Measurements from ENCODE around the gene SAXO1.
"Not testable (repeated sequence)": the region's sequence is repeated elsewhere in the genome, so short reads cannot be mapped to it uniquely, and the experiment has no call there.

The SAXO1 gene

DNA sequence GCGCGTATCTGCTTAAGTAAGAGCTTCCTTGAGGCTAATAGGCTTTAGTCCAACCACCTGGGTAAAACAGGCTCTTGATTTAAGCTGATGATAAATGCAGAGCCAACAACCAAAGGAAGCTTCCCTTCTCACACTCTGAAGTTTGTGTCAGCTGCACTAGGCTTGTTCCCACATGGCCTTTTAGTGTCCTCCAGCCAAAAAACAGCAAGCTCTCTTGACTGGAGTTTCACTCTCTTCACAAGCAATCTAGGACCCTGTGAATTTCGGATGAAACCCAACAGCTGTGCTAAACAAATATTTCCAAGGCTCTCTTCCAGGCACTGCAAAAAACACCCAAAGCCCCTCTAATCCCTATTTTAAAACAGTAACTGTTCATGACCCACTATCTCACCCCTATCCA is 63.9 kb downstream of the SAXO1 start:
- DNase-seq, result no peak

DNA sequence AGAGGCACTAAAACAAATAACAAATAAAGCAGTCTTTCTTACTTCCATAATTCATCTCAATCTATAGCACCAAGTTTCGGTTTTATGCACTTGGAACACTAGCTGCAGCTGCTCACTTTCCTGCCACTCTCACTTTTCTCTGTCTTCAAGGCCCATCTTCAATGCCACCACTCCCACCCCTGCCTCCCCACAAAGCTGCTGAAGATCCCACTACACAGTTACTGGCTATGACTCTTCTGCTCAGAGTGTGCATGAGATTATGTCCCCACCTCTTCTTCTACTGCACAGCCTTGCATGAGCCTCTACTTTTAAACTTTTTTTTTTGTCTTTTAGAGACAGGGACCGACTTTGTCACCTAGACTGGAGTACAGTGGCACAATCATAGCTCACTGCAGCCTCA is 77.4 kb downstream of the SAXO1 start:
- no peak for DNase-seq

DNA sequence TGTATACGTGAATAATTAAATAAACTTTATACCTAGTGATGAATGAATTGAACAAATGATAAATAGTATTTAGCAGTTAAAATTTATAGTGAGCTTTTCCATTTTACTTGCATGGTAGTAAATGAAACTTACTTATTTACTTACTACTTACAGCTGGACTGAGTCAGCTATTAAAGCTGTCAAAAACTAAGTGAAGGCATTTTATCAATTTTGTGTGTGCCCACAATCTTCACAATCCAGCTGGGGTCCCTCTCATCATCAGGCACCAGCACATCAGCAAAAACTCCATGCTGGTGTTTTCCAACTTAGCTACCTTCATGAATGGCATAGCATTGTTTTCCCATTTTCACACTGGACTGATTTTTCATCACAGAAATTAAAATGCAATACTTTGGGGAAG is 81.1 kb downstream of the SAXO1 start:
- DNase-seq, result no peak

DNA sequence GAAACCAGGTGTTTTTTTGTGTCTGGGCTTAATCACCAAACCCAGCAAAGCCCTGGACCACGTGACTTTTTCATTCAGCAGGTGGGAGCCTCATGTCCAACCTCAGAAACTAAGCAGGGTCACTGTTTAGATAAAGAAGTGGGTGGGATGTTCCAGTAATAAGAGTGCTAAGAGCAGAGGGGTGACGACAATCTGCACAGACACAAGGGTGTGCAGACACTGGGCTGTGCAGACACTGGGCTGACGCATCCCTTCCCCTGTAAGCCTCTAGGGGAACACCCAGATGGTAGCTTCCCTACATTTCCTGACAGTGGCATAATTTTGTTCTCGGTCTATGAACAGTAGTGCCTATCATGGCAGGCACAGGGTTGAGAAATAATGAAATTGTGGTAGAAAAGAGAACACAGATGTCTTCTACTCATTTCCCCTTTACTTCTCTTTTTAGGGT is 85.1 kb downstream of the SAXO1 start:
- no peak for DNase-seq

DNA sequence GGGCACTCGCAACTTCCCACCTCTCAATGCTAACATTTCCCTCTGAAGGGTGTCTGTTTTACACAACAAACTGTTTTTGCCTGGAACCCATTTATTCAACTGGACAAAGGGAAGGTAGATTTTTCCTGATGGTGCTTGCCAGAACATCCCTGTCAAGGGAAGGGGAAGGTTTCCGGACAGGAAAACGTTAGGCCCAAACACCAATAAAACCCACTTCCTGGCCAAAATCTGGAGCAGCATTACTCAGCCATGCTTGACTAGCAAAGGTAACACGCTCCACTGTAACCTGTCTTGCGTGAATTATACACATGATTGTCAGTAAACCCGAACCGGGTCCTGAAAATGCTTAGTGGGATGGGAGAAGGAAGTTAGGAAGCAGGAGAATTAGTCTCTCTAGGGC is 90.2 kb downstream of the SAXO1 start:
- no peak for DNase-seq

DNA sequence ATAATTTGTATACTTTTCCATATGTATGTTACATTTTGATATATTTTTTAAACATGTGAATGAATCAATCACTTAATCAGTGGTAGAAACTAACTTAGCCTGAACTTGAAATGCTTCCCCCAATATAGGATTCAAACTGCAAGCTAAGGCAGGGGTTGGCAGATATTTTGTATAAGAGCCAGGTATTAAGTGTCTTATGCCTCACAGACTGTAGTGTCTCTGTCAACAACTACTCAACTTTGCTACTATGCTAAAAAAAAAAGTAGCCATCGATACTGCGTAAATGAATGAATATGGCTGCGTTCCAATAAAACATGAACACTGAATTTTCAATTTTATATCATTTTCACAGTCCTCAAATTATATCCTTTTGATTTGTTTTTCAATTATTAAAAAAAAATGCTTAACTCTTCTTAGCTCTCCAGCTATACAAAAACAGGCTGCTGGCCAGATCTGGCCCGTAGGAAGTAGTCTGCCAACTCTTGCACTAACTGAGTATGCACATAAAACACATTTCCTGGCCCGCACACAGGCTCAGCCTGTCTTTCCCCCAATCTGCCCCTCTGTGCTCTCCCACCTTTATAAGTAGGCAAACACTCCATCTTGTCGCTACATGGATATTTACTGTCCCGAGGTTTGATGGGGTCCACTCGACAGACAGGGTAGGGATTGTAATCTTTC is 91.8 kb downstream of the SAXO1 start:
- DNase-seq, result no peak

DNA sequence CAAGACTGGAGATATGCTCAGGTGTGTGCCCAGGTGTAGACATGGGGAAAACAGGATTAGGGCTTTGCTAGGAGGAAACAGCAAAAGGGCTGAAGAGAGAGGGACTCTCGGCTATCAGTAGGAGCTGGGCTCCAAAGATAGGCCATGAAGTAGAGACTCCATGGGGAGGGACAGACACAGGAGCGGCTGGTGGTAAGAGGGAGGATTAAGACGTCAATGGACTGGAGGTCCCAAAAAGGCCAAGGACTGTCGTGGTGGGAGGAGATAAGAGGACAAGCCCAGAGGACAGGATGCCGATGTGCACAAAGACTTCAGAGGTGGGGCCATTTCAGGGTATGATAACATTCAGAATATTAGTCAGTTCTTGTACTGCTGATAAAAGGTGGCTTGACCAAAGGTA is 93.1 kb downstream of the SAXO1 start:
- DNase-seq, result no peak

DNA sequence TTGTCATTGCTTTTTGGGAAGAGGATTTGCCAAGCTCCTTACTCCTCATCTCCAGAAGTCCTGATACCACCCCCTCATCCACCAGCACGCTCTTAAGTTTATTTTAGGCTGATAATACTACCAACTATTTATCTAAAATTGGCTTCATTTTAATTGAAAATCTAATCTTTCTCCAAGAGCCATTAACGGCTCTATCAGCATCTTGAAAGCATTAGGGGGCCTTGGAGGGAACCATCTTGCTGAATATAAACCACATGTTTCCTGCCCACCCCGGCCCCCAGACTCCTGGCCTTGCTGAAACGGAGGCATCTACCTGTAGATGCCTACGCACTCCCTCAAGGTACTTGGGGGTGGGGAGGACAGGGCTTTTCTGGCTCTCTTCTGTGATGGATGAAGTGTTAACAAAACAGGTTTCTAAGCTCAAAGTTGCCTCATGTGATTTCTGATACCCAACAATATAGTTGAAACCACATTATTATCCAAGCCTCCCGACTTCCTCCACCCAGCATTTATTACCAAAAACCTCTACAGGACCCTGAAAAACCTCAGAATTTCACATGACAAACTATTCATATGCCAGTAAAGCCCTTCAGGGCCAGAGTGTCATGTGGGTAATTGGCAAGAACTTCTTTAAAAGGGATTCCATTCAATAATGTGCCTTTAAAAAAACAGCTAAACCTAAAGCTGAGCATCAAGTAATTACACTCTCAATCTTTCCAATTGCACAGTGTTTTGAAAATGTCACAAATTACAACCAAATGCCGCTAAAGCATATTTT is 96.7 kb downstream of the SAXO1 start:
- DNase-seq, result no peak

DNA sequence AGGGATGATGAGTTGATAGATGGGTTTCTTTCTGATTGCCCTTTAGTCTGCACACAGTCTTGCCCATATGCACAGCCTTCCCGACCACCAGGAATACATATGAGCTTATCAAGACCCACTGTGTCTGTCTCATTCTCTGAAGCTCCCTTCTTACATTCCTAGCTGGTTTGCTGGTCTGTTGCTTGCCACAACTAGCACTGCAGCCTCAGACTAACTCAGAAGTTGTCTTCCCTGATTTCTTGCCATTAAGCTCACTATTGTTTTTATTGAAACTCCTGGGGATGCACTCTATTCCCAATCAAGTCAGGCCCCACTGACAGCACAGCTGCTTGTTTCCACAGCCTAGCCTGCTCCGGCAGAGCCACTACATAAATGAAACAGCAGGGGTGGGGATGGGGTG is 97.5 kb downstream of the SAXO1 start:
- no peak for DNase-seq

DNA sequence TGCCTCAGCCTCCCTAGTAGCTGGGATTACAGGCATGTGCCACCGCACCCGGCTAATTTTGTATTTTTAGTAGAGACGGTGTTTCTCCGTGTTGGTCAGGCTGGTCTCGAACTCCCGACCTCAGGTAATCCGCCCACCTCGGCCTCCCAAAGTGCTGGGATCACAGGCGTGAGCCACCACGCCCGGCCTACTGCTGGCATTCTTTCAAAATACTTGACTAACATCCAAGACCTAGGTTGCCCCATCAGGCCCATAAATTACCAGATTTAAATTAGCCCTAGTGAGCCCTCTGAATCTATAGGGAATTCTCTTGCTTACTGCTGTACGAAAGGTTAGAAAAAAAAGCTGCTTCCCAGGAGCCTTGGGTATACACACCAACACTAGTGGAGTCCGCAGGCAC is 102.4 kb downstream of the SAXO1 start:
- not testable (repeated sequence) for DNase-seq

DNA sequence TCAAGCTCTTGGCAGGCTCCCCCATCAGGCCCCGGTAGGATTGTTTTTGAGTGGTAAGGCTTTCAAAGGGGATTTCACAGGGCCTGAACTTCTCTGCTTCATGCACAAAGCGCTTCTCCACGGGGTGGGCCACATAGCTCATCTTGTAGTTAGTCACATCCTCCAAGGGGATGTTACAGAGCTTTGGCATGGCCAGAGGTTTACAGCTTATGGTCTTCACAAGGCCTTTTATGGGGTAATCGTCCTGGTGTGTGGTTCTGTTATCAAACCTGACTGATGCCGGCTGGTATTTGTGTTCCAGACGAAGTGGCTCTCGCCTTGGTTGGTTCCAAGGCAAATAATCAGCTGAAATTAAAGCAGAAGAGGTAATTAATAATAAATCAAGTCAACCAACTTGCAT is 104.3 kb downstream of the SAXO1 start:
- DNase-seq, result no peak

DNA sequence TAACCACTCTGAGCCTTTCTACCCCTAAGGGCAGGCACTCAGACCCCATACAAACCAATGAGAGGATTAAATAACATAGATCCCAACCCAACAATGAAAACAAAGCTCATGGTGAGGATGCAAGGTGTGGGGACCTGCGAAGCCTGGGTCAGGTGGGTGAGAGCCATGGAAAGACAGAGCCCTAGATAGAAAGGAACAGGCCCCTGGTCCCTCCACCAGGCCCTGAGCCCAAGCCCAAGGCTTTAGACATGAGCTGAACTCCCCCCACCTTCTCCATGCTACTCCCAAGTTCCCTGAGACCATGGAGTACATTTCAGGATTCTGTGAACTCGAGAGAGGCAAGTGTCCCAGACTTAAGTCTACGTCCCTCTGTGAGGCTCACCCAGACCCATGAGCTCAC is 106.5 kb downstream of the SAXO1 start:
- no peak for DNase-seq

DNA sequence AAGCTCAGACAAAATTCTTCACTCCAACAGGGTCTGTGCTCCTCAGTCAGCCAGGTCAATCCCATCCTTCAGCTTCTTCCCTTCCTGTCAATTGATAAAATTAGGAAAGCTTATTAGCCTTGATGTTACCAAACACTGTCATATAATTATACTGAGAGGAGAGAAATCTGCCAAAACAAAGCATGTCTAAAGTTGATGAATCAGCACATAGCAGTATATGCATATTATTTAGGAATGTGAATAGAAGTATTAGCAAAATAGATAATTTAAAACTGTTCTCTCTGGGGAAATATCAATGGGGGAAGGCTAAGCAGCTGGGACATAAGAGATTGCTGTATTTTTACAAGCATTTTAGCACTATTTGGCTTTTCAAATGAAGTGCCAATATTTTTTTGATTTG is 107.1 kb downstream of the SAXO1 start:
- no peak for DNase-seq

DNA sequence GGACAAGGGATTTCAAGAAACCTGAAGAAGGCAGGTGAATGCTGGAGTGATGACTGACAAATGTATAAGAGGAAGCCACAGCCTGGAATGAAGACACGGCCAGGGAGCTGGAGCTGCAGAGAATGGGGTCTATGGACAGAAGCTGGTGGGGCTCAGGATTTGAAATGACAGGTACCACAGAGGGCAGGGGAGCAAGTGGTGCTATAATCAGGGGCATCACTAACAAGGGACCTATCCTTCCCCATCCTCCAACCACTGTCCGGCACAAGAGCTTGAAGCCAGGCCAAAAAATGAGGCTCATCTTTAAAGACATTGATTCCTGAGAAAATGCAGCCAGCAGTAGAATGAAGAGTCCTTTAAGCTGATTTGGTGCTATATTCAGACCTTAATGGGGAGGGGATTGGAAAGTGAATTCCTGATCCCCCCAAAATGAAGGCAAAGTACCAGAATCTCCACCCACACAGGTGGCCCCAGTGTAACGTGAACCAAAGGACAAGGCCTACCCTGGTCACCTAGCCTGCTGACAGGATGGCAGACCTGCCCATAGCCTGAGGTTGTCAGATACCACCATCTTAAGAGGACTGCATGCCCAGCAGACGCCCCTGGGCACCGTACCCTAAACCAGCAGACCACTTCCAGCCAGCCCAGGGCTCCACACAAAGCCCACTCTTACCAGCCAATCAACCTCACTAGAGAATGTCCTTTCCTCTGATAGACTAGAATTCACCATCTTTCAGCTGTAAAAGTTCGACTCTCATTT is 109.2 kb downstream of the SAXO1 start:
- no peak for DNase-seq

DNA sequence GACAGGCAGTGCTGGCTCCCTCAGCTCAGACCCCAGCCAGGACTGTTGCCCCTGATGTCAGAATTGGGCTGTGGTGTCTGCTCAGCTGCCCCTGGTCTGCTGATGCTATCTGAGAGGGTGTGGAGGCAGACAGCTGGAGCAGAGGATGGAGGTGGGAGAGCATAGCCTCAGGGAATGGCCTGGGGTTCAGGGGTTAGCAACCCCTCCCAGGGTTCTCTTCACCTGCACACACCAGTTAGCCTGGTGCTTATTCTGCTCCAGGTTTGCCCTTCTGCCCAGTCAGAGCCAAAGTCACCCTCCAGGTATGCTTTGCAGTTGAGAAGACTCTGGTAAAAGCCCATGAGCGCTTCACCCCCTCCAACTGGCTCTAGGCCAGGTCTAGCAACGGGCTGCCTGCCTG is 109.8 kb downstream of the SAXO1 start:
- no peak for DNase-seq

DNA sequence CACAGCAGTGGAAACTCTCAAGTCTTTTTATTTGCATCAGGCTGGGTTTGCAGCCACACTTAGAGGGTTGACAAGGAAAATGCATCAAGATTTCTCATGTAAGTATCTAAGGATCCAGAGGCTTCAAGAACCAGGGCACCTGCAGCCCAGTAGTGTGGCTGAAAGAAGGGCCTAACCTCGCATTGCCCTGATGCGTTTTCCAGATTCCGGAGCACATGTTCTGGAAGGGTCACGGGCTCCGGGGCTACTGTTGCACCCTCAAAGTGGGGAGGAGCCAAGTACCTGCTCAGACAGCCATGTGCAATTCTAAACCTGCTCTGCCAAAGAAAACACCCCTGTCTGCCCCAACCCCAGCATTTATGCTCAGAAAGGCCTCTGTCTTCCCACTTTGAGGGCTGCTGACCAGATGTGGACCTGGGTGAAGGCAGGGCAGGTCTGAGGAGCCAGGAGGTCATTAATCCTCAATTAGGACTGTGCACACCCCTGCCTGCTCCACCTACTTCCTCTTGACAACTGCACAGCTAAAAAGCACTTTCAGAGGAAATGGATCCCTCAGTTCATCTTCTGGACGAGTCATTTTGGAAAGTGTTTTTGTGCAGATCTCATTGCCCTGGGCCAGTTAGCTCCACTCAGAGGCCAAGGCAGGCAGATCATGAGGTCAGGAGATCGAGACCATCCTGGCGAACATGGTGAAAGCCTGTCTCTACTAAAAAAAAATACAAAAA is 110.7 kb downstream of the SAXO1 start:
- no peak for DNase-seq

DNA sequence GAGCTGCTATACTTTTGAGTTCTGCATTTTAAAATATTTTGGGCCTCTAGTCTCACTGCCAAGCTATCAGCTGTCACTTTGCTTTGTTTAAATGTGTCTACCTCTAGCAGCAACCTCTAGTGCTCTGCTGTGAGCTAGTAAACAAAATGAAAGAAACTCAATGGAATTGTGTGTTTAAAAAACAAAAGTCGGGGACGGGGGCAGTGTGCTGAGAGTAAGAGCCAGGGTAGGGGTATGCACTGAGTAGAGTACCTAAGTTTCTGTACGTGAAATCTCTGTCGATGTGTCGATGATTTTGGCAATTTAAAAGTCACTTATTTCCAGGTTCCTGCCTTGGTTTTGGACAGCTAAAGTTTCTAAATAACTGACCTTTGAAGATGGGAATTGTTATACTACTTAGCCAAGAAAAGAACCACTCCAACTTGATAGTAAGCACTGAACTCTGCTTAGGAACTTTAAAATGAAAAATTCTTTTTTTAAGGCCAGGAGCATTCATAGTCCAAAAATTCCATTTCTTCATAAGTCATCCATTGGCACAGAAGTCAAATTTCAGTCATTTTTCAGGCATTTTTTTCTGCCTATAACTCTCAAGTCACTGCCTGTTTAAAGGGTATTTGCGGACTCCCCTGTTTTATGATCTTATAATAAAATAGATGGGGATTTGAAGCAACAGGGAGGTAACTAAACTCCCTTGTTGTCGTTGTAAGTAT is 111.5 kb downstream of the SAXO1 start:
- no peak for DNase-seq

DNA sequence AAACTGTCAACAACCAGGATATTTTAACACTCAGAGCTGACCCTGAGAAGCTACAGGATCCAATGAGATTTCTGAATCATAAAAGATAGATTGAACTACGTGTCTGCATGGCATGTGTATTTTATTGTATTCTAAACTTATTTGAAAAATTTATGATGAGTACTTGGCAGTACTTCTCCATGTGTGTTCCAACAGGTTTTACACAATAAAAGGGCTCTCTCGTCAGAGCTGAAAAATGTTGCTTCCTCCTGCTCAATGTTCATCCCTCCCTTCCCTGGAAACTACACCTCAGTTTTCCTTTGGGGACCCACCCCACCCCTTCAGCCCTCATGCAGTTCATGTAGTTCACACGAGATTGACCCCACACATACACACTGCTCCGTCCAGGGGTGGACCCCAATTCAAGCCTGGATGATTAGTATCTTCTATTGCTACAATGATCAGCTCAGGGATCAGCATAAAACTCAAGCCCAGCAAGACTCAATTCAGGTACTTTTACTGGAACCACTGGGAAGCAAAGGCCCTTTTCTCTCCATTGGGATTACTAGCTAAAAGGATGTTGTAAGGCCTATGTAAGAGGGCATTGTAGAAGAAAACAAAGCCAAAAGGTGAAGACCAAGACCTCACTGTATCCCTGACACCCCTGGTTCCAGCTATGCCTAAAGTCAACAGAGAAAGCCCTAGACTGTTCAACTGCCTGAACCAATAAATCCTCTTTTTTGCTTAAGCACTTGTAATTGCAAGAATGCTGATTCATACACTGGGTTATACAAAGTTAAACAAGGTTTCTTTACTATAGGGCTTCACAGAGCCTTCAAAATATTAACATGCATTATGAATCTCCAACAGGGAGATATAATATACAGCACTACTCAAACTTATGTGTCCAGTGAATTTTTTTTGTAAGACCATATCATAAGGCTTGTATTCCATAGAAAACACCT is 112.6 kb downstream of the SAXO1 start:
- no peak for DNase-seq

DNA sequence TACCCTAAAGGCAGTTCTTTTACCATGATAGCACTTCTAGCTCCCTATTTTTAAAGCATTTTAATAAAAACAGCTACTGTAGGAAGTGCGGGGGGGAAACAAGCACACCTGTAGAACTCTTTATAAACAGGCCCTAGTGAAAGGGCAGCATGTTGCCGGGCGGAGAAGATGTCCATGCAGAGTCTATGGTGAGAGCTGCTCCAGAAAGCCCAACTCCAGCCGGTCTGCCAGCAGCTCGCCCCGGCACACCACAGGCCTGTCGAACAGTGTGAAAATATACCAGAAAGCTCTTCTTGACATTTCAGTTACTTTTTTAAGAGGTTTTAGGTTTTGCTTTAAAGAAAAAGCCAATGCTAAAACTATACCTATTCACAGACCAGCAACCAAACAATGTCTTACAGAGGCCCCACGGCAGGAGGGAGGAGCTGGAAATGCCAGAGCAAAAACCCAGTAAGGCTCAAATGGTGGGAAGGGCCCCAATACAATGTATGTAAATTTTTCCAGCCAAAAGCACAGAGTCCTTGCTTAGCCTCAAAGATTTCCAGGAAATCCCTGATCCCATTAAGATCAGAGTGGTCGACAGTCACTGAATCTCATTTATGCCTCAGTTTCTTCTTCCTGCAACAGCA is 121.2 kb downstream of the SAXO1 start:
- no peak for DNase-seq

DNA sequence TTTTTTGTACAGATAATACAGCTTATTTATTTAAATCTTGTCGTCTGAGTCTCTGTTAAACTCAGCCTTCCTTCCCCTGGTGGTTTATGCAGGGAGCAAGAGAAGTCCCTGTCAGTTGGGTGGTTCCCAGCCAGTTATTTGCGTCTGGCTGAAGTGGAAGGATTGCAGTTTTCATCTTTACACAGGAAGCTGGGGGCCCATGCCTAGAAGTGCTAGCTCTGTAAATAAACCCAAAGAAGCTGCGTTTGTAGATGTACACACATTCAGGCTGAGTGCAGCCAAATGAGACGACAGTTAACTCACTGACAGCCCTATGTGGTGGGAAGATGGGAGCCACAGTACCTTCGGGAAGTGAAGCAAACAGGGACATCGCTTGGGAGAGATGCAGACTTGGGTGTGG is 122.1 kb downstream of the SAXO1 start:
- DNase-seq, result no peak

DNA sequence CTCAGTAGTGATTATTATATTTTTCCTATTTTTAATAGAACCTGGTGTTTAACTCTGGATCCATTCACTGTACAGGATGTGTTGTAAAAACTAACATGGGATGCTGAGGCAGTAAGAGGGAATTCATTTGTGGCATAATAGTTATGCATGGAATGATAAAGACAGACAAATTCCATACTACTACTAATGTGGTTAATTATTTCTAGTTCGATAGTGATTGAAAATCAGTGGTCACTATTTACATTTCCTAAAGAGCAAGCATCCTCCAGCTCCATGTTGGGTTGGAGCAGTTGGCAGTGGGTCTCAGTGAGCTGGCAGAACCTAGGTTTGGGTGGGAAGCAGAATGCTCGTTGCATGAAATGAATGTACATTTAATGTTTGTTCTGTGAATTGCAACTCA is 122.6 kb downstream of the SAXO1 start:
- DNase-seq, result no peak

All from activated T-cell treated with anti-CD3 and anti-CD28 coated beads, Interleukin-2, amount 50 U/mL, for 1 hour (primary cell).